Neural cell (in vitro differentiated cells): ENCODE results near the gene NUP62. TPM values are rescaled to one million over a fixed set of nuclear protein-coding genes. Genes with fewer than 3 reads are reported as not detected.

Experiments
- H2AFZ ChIP-seq: fragments of 200-600, 300-800 bp; sonication (generic), shearing (Covaris generic); 2 replicates; pipeline ENCODE4 v1.6.0; 2014; ENCODE audit warnings: low read depth, mild to moderate bottlenecking, antibody characterized with exemption, low read length, moderate library complexity
- H3F3A ChIP-seq: fragments of 200-600 bp; shearing (Covaris generic); 2 replicates; pipeline ENCODE4 v1.6.1; 2016; ENCODE audit warnings: mild to moderate bottlenecking, moderate library complexity, mixed read lengths, antibody characterized with exemption, low read length; ENCODE audit not compliant: insufficient read depth, poor library complexity, severe bottlenecking
- H3K27ac ChIP-seq: fragments of 200-600, 300-800 bp; sonication (generic), shearing (Covaris generic); 2 replicates; pipeline ENCODE4 v1.5.1; 2014; ENCODE audit warnings: mild to moderate bottlenecking, low read length, moderate library complexity
- H3K27me3 ChIP-seq: fragments of 300-800, 200-600 bp; sonication (generic), shearing (Covaris generic); 2 replicates; pipeline ENCODE4 v1.6.0; 2014; ENCODE audit warnings: mild to moderate bottlenecking, low read depth, low read length, moderate library complexity; ENCODE audit not compliant: insufficient read depth
- H3K36me3 ChIP-seq: fragments of 300-800, 200-600 bp; sonication (generic), shearing (Covaris generic); 2 replicates; pipeline ENCODE4 v1.5.1; 2014; ENCODE audit warnings: mild to moderate bottlenecking, antibody characterized with exemption, low read length, moderate library complexity; ENCODE audit not compliant: insufficient read depth
- H3K4me2 ChIP-seq: fragments of 300-800, 200-600 bp; sonication (generic), shearing (Covaris generic); 2 replicates; pipeline ENCODE4 v1.6.0; 2014; ENCODE audit warnings: mild to moderate bottlenecking, low read length
- H3K4me3 ChIP-seq: fragments of 300-800, 200-600 bp; sonication (generic), shearing (Covaris generic); 2 replicates; pipeline ENCODE4 v1.5.1; 2014; ENCODE audit warnings: mild to moderate bottlenecking, low read length, moderate library complexity
- H3K79me2 ChIP-seq: fragments of 200-600 bp; shearing (Covaris generic); replicated peaks from 2 replicates; pipeline ENCODE4 v1.6.0; 2014; ENCODE audit warnings: mild to moderate bottlenecking, low read length, moderate library complexity; ENCODE audit not compliant: insufficient read depth
- H3K9ac ChIP-seq: fragments of 300-800, 200-600 bp; sonication (generic), shearing (Covaris generic); 2 replicates; pipeline ENCODE4 v1.6.1; 2016; ENCODE audit warnings: mild to moderate bottlenecking, low read length, mixed read lengths
- H3K9me2 ChIP-seq: fragments of 200-600 bp; shearing (Covaris generic); 2 replicates; pipeline ENCODE4 v1.6.1; 2016; ENCODE audit warnings: mild to moderate bottlenecking, low read length, mixed read lengths; ENCODE audit not compliant: insufficient read depth
- H3K9me3 ChIP-seq: fragments of 200-600, 300-800 bp; sonication (generic), shearing (Covaris generic); 2 replicates; pipeline ENCODE4 v1.6.1; 2016; ENCODE audit warnings: mild to moderate bottlenecking, mixed run types, low read length, moderate library complexity, mixed read lengths
- H4K20me1 ChIP-seq: fragments of 200-600 bp; shearing (Covaris generic); 2 replicates; pipeline ENCODE4 v1.6.1; 2016; ENCODE audit warnings: mild to moderate bottlenecking, mixed run types; ENCODE audit not compliant: insufficient read depth
- EZH2 ChIP-seq: fragments of 200-600, 300-800 bp; shearing (Covaris generic), sonication (generic); IDR thresholded peaks from 2 replicates; pipeline ENCODE4 v1.6.1; 2014; ENCODE audit warnings: antibody characterized with exemption, low read length, borderline replicate concordance, mild to moderate bottlenecking; ENCODE audit not compliant: insufficient read depth, poor library complexity, severe bottlenecking
- MXI1 ChIP-seq: fragments of 450-650 bp; conservative IDR thresholded peaks from 2 replicates; pipeline ENCODE4 v1.6.1; 2014; ENCODE audit warnings: antibody characterized with exemption, mild to moderate bottlenecking; ENCODE audit not compliant: poor library complexity, severe bottlenecking
- POLR2AphosphoS5 ChIP-seq: IDR thresholded peaks from 2 replicates; pipeline ENCODE4 v1.6.1; 2012
- RAD21 ChIP-seq: fragments of 450-650 bp; conservative IDR thresholded peaks from 2 replicates; pipeline ENCODE4 v1.6.1; 2014; ENCODE audit warnings: antibody characterized with exemption, mild to moderate bottlenecking, moderate library complexity
- REST ChIP-seq: IDR thresholded peaks from 2 replicates; pipeline ENCODE4 v1.6.1; 2012; ENCODE audit warnings: borderline replicate concordance
- SMC3 ChIP-seq: fragments of 450-650 bp; conservative IDR thresholded peaks from 2 replicates; pipeline ENCODE4 v1.6.1; 2014; ENCODE audit warnings: antibody characterized with exemption, mild to moderate bottlenecking, moderate library complexity; ENCODE audit not compliant: poor library complexity
- TAF1 ChIP-seq: IDR thresholded peaks from 2 replicates; pipeline ENCODE4 v1.6.1; 2012; ENCODE audit warnings: low read depth
- polyA plus RNA-seq: library from polyadenylated mRNA; depleted of rRNA; stranded (reverse); fragments of >200 nt; gene quantifications from 2 replicates; pipeline ENCODE4 v1.2.3, GENCODE V29; 2014
- TF ChIP-seq, protein P1 (sequence below): fragments of 450-650 bp; IDR thresholded peaks from 2 replicates; pipeline ENCODE4 v1.5.1; 2014; ENCODE audit warnings: antibody characterized with exemption, mild to moderate bottlenecking, moderate library complexity; ENCODE audit not compliant: poor library complexity, severe bottlenecking

NUP62 gene
- polyA plus RNA-seq, 1 donor from 2014 or later: 24.9 TPM

DNA sequence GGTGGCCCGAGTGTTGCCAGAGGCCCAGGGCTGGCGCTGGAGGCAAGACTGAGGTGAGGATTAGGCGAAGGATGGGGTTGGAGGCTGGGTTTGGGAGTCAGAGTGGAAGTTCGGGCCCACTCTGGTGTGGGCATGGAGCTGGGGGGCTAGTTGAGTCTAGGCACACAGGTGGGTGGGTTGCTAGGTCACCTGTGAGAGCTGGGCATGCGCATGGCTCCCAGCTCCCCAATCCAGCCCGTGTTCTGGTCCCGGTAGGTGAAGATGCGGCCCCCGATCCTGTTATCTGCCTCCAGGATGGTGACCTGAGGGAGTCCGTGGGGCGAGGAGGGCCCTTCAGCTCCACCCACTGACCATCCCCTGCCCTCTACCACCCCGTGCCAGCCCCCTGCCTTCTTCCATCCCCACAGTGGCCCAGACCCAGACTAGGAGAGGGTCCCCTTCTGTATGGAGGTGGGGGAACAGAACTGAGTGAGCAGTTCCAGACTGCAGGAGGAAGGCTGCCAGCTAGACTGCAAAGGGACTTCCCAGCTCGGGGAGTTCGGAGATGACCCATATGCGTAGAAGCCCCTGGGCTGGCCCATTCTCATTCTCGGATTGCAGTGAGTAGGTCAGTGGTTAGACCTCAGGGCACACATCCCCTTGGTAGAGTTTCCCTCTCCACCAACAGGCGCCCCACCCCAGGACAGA, 34.3 kb downstream of the NUP62 start:
- Histone ChIP-seq H3K4me2 (no peak overlapping the region), H3K9me2 (no peaks in the 10 kb centered on the region), H3K36me3 (no peaks in the 10 kb centered on the region), H3K4me3 (no peak overlapping the region), H3K79me2 (no peaks in the 10 kb centered on the region), H3F3A (no peaks in the 10 kb centered on the region), H3K27me3 (peaks cover 6% of the 10 kb centered on the region), H3K9ac (no peak overlapping the region), H2AFZ (no peak overlapping the region), H3K9me3 (no peaks in the 10 kb centered on the region), H4K20me1 (no peaks in the 10 kb centered on the region), H3K27ac (no peak overlapping the region)
- TF ChIP-seq RAD21: no peak
- TF ChIP-seq SMC3: no peak
- no peak for TF ChIP-seq POLR2AphosphoS5

DNA sequence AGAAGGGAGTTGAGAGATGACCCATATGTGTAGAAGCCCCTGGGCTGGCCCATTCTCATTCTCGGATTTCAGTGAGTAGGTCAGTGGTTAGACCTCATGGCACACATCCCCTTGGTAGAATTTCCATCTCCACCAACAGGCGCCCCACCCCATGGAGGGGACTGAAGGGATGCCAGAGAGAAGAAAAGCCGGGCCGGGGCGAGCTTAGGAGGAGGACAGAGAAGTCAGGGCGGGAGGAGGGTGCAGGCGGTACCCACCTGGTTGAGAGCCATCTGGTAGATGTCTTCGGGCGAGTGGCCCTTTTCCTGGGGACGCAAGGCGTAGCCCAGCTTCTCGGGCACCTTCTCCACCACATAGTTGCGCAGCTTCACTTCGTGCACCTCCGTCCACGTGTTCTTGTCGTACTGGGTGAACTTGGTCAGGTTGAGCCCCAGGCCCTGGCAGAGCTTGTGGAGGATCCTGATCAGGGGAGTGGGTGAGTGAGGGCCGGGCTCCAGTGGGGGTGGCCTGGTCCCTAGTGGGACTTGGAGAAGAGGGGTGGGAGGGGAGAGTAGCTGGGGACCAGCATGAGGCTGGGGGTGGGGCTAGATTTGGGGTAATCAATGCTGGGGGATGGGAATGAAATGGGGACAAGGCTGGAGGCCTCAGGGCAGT, 35.2 kb downstream of the NUP62 start:
- no peak overlapping the region for H3K9ac ChIP-seq
- TF ChIP-seq TAF1: no peak
- no peak for TF ChIP-seq POLR2AphosphoS5
- no peak for TF ChIP-seq MXI1
- TF ChIP-seq EZH2: no peak
- TF ChIP-seq RAD21: no peak
- TF ChIP-seq SMC3: no peak
- TF ChIP-seq, protein P1, sequence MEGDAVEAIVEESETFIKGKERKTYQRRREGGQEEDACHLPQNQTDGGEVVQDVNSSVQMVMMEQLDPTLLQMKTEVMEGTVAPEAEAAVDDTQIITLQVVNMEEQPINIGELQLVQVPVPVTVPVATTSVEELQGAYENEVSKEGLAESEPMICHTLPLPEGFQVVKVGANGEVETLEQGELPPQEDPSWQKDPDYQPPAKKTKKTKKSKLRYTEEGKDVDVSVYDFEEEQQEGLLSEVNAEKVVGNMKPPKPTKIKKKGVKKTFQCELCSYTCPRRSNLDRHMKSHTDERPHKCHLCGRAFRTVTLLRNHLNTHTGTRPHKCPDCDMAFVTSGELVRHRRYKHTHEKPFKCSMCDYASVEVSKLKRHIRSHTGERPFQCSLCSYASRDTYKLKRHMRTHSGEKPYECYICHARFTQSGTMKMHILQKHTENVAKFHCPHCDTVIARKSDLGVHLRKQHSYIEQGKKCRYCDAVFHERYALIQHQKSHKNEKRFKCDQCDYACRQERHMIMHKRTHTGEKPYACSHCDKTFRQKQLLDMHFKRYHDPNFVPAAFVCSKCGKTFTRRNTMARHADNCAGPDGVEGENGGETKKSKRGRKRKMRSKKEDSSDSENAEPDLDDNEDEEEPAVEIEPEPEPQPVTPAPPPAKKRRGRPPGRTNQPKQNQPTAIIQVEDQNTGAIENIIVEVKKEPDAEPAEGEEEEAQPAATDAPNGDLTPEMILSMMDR: no peak
- no peak overlapping the region for H3K4me3 ChIP-seq
- no peak overlapping the region for H3K27ac ChIP-seq
- no peaks in the 10 kb centered on the region for H3K9me3 ChIP-seq
- no peaks in the 10 kb centered on the region for H3K9me2 ChIP-seq
- no peaks in the 10 kb centered on the region for H3K36me3 ChIP-seq
- H3K4me2 ChIP-seq: no peak overlapping the region
- H3F3A ChIP-seq: no peaks in the 10 kb centered on the region
- no peaks in the 10 kb centered on the region for H3K79me2 ChIP-seq
- H2AFZ ChIP-seq: no peak overlapping the region
- H4K20me1 ChIP-seq: no peaks in the 10 kb centered on the region
- peaks cover 8% of the 10 kb centered on the region for H3K27me3 ChIP-seq

DNA sequence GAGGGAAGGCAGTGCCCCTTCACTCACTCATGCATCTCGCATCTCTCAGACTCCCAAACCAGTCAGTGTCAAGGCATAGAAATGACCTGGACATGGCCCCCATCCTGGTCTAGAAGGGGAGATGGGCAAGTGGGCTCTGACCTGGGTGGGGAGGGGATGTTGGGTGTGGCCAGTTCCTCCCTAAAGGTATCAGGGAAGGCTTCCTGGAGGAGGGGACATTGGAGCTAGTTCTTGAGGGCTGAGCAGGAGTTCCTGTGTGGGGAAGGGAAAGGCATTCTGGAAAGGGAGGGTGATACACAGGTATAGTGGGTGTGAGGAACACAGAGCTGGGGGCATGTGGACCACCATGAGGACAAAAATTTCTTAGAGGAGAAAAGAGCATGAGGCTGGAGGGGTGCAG, 36.6 kb downstream of the NUP62 start:
- H3F3A ChIP-seq: no peaks in the 10 kb centered on the region
- no peak overlapping the region for H3K4me3 ChIP-seq
- no peak overlapping the region for H3K4me2 ChIP-seq
- no peaks in the 10 kb centered on the region for H3K79me2 ChIP-seq
- no peaks in the 10 kb centered on the region for H4K20me1 ChIP-seq
- H3K27ac ChIP-seq: no peak overlapping the region
- H3K36me3 ChIP-seq: no peaks in the 10 kb centered on the region
- no peaks in the 10 kb centered on the region for H3K9me2 ChIP-seq
- no peak overlapping the region for H3K9ac ChIP-seq
- H2AFZ ChIP-seq: no peak overlapping the region
- no peak for TF ChIP-seq POLR2AphosphoS5
- TF ChIP-seq EZH2: no peak
- no peak for TF ChIP-seq MXI1
- TF ChIP-seq REST: no peak
- no peak for TF ChIP-seq RAD21
- TF ChIP-seq, protein P1: no peak
- no peaks in the 10 kb centered on the region for H3K9me3 ChIP-seq
- peaks cover 8% of the 10 kb centered on the region for H3K27me3 ChIP-seq
